ENCODE results near the gene STAB2. TPM values are rescaled to one million over a fixed set of nuclear protein-coding genes. Genes with fewer than 3 reads are reported as not detected.
"Not testable (repeated sequence)": the region's sequence is repeated elsewhere in the genome, so short reads cannot be mapped to it uniquely, and the experiment has no call there.

The STAB2 gene
- total and polyA plus RNA-seq, 2 of the 8 experiments (the other 6 are each of a cell fraction or from before 2014, with no cell fraction given): not detected

DNA sequence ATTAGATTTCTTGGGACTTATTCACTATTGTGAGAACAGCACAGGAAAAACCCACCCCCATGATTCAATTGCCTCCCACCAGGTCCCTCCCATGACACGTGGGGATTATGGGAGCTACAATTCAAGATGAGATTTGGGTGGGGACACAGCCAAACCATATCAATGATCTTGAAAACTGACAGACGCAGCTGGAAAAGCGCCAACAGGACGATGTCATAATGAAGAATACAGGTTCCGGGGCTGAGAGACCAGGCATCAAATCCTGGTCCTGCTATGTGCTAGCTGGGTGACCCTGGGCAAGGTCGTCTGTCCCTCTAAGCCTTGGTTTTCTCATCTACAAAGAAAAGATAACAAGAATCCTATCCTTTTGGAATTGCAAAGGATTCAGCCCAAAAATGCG is 222.6 kb downstream of the STAB2 start:
- CTCF ChIA-PET (ENCODE audit: partially characterized antibody): interaction anchor here (0.6 to 1.7 kb wide), 2 partner anchors 24 to 178 kb away, joined by 4 to 6 read pairs; no protein-coding TSS in a partner anchor
- POLR2A ChIA-PET (ENCODE audit: partially characterized antibody): not testable (repeated sequence)

More for the DNA sequence above, 222.6 kb downstream of the STAB2 start:
- not testable (repeated sequence) for H3K18ac ChIP-seq (ENCODE audit: extremely low read depth, low read length); H2AK5ac ChIP-seq (ENCODE audit: low read depth, low read length); H2BK5ac ChIP-seq (ENCODE audit: low read depth, low read length); H2BK120ac ChIP-seq (replicated peaks; ENCODE audit: low read depth, low read length); H3K23me2 ChIP-seq (ENCODE audit: low read depth, low read length); H2BK12ac ChIP-seq (ENCODE audit: low read depth, low read length); H2BK20ac ChIP-seq (ENCODE audit: low read length); H3K14ac ChIP-seq (ENCODE audit: insufficient read length); H3K4me1 ChIP-seq (replicated peaks in 1 of 4; ENCODE audit: control insufficient read depth in 3 of 4, insufficient read depth in 4 of 4, low read length in 3 of 4); H3K4me2 ChIP-seq (ENCODE audit: insufficient read depth in 1 of 2, low read depth in 2 of 2, low read length in 2 of 2); H4K91ac ChIP-seq (replicated peaks; ENCODE audit: insufficient read length, low read length); H3K4me3 ChIP-seq (ENCODE audit: extremely low read depth in 1 of 4, insufficient read depth in 2 of 4, low read depth in 3 of 4, low read length in 4 of 4); H3K9me3 ChIP-seq (ENCODE audit: insufficient read depth in 2 of 2, low read depth in 1 of 2, low read length in 1 of 2); H3K27ac ChIP-seq (ENCODE audit: low read depth, low read length); H2AFZ ChIP-seq (ENCODE audit: low read length); H3K9ac ChIP-seq (replicated peaks in 1 of 4; ENCODE audit: extremely low read depth in 1 of 4, low read depth in 3 of 4, low read length in 3 of 4); H3K79me1 ChIP-seq (ENCODE audit: low read depth, low read length); H2BK15ac ChIP-seq (ENCODE audit: low read length); H3K27me3 ChIP-seq (replicated peaks in 1 of 4; ENCODE audit: control insufficient read depth in 3 of 4, extremely low read depth in 1 of 4, insufficient read depth in 3 of 4, low read length in 3 of 4); H4K8ac ChIP-seq (ENCODE audit: extremely low read depth, insufficient read depth, low read length); H3K79me2 ChIP-seq (ENCODE audit: control insufficient read depth in 1 of 2, insufficient read depth in 2 of 2, low read length in 2 of 2); H3K56ac ChIP-seq (replicated peaks; ENCODE audit: insufficient read length, low read depth, low read length); H3K23ac ChIP-seq (ENCODE audit: insufficient read length); H4K20me1 ChIP-seq (replicated peaks in 1 of 2; ENCODE audit: control insufficient read depth in 1 of 2, insufficient read depth in 2 of 2, low read length in 2 of 2); H4K5ac ChIP-seq (ENCODE audit: insufficient read length, low read depth, low read length); FAIRE-seq; H3K4ac ChIP-seq (replicated peaks; ENCODE audit: insufficient read length, low read depth, low read length); H3K36me3 ChIP-seq (ENCODE audit: control insufficient read depth in 2 of 4, insufficient read depth in 4 of 4, low read length in 3 of 4); DNase-seq (ENCODE audit: low read depth in 1 of 2, low spot score in 2 of 2)
- 76% methylated on average over 6 of the region's 7 CpGs; no CpG with 5 or more reads in 1 of the 2 experiments for WGBS, 2 experiments (ENCODE audit: extremely low coverage in 1 of 2, insufficient coverage in 1 of 2, insufficient read length in 1 of 2, insufficient replicate concordance in 2 of 2, low coverage in 1 of 2, low lambda C conversion rate in 2 of 2, missing lambda C conversion rate in 1 of 2)
